HG03135 (cell line): ENCODE data around the gene ENG.
"Not testable (repeated sequence)": the region's sequence is repeated elsewhere in the genome, so short reads cannot be mapped to it uniquely, and the experiment has no call there.

Experiments
- ATAC-seq: cut with Tn5 transposase; IDR thresholded peaks from one replicate; pipeline ENCODE4 v1.9.1; 2021; ENCODE audit warnings: mild to moderate bottlenecking, moderate library complexity; ENCODE audit not compliant: unreplicated experiment

ENG gene

DNA sequence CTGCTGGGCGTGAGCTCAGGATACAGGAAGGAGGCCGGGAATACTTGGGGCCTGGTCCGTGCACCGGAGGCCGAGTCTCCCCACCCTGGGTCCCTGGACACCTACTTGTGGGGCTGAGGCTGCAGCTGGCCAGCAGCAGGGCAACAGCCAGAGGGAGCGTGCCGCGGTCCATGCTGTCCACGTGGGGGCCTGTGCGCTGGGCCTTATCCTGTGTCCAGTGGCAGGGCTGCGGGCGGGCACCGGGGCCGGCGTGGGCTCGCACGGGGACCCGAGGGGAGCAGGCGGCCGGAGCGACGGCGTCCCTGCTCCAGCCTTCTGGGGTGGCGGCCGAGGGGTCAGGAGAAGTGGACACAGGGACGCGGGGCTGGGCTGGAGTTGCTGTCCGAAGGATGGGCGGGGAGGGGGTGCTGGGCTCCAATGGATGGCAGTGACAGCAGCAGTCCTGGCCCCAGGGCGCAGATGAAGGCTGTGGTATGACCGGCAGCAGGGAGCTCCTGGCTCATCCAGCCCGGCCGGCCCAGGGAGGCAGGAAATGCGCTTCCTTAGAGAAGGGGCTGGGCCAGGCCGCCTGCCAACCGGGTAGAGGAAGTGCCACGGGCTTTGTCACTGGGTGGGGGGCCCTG lies at the start of gene ENG:
Gene ENG, minus strand, starts transcription at position 475 of the 623 bp plus-strand sequence. Its CDS starts 303 bp downstream, at position 172.
- no peak for ATAC-seq

DNA sequence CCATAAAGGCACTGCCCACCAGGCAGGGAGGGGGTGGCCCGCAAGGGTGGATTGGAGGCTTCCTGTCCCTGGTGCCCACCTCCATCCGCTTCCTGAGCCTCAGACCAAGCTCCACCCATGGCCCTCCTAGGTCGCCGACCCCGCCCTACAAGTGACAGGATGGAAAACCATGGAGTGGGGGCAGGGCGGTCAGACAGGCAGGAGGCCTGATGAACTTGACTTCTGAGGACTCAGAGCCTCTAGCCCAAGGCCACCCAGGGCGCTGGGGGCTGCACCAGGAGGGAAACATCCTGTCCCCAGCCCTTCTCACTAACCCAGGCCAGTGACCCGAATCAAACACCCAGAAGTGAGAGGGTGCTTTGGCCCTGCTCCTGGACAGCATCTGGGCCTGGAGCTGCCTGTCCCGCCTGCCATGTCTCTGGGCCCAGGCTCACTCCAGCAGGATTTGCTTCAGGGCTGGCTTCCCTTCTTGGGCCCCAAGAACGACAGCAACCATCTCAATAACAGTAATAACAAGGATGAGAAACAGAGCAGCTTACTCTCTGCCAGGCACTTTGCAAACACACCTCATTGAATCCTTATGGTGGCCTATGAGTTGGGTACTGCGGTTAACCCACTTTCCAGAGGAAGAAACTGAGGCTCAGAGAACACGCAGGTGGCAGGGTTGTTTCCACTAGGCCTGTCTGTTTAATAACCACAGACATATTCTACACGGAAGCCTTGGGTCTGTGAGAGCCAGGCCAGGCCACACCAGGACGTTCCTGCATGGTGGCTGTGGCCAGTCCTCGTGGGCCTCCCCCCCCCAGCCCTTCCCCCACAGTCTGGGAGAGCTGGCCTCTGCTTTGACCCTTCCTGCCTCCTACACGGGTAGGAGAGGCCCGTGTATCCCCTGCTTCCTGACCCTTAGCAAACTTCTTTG lies 49.4 kb upstream of the ENG start:
- ATAC-seq = no peak

GRCh38 chr9:127899128-127899943 lies 44.9 kb upstream of the ENG start, which contains the start of gene ST6GALNAC6:
Gene ST6GALNAC6, minus strand, starts transcription at chr9:127899603. Its CDS starts 1,622 bp downstream, at chr9:127897981.
- ATAC-seq = peak; percentile 49

GRCh38 chr9:127898433-127899127 lies 44.1 kb upstream of the ENG start:
- ATAC-seq = peak; percentile 4

- no peak for ATAC-seq
These were observed 42.8 kb upstream of the ENG start for GRCh38 chr9:127897193-127897692.

DNA sequence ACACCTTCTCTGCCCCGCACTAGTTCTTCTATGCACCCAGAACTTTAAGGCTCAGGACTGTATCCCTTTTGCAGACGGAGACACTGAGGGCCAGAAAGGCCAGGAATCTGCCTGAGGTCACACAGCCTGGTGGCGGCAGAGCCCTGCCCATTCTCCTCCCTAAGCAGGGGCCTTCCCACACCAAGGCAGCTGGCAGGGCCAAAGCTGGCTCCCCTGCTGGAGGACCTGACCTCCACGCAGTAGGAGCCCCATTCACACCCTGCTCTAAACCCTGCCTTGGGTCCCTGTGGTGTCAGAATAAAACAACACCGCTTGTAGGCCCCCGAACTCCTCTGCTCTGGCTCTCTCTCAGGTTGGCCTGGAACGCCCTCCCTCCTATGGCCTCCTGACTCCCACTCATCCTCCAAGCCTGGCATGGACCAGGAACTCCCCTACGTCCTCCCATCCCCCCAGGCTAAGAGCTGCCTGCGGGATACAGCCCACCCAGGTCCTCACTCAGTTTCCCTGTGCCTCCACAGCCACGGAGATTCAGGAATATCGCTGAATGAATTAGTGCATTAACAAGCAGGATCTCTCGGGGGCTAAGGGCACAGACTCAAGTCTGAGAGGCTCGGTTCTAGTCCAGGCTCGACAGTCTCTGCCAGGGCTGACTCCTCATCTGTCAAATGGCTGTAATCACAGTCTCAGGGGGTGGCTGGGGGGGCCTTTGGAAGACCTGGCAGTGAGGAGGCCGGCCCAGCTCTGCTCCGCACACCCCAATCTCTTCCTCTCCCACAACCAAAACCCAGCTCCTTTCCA lies 42.1 kb upstream of the ENG start:
- ATAC-seq = no peak

GRCh38 chr9:127895811-127896210 lies 41.4 kb upstream of the ENG start:
- no peak for ATAC-seq

GRCh38 chr9:127893392-127893791 lies 38.9 kb upstream of the ENG start:
- ATAC-seq = no peak

- no peak for ATAC-seq
These were observed 38.4 kb upstream of the ENG start for GRCh38 chr9:127892831-127893230.

GRCh38 chr9:127890053-127890452 lies 35.6 kb upstream of the ENG start:
- no peak for ATAC-seq

- ATAC-seq = no peak
These were observed 33.3 kb upstream of the ENG start for GRCh38 chr9:127887792-127888191.

DNA sequence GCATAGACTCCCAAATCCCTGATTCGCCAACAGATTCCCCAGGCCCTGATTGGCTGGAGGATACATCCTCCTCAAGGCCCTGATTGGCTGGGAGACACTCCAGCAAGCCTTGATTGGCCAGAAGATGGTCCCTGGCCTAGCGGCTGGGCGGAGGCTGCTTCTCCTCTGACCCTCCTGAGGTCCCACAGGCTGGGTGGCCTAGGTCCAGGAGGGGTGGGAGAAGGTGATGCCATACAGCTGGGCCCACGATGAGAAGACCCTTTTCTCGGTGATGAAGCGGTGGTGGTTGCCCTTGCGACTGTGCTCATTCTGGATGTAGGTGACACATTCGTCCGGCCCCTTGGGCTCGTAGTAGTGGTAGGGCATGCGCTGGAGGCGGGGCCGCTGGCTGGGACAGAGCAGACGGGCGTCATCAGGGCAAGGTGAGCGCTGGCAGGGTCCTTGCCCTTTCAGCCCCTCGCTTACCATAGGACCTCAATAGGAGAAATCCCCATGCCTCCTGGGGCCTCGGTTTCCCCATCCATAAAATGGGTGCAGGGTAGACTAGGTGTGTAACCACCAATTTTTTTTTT lies 32.0 kb upstream of the ENG start:
- ATAC-seq = no peak

DNA sequence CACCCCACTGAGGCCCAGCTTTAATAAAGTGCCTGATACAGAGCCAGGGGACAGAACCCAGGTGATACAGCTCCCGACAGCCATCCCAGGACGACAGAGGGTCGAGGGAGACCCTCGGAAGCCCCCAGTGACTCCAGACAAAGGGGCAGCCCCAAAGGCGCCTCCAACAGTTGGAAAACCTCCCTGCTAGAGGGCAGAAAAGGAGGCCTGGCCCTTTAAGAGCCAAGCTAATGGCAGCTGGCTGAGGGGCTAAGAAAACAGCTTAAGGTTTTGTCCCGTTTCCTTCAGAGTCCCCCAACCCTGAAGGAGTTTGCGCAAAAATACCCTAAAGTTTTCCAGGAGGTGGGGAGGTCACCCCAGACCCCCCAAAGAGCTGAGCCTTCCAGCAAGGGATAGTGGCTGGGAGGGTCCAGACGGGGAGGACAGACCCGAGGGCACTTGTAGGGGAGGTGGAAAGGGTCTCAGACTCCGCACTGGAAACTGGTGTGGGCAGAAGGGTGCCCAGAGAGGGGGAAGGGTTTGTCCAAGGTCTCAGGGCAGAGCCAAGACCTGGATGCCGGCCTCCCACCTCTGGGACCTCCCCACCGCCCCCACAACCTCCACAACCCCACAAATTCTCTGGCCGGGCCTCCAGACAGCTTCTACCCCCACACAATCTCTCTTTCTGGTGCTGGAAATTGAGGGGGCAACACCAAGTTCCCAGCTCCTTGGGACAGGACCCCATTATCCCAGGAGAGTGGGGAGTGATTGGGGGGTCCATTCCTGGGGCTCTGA lies 31.2 kb upstream of the ENG start:
- no peak for ATAC-seq

- no peak for ATAC-seq
These were observed 30.6 kb upstream of the ENG start for GRCh38 chr9:127884976-127885490.

- ATAC-seq = no peak
These were observed 30.0 kb upstream of the ENG start for GRCh38 chr9:127884427-127884911.

- no peak for ATAC-seq
These were observed 29.5 kb upstream of the ENG start for GRCh38 chr9:127883959-127884358.

GRCh38 chr9:127881715-127882114 lies 27.3 kb upstream of the ENG start:
- ATAC-seq = not testable (repeated sequence)

DNA sequence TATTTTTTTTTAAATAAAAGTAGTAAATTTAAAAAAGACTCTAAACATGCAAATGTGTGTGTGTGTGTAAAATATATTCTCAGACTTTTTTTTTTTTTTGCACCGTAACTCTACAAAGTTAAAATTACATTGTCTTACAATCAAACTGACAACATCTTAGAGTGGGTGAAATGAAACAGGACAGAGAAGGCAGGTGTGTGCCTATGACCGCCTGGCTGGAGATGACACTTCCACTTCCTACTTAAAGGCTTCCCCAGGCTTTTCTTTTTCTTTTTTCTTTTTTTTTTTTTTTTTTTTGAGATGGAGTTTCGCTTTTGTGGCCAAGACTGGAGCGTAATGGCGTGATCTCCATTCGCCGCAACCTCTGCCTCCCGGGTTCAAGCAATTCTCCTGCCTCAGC lies 25.7 kb upstream of the ENG start:
- ATAC-seq = no peak
